Mononuclear cell (primary cell): ENCODE measurements around the gene MCAM. TPM values are rescaled to one million over a fixed set of nuclear protein-coding genes. Genes with fewer than 3 reads are reported as not detected.

Experiments used
- H3K27me3 ChIP-seq: 2 replicates; pipeline ENCODE4 v1.6.0; 2011; ENCODE audit warnings: low read length, control low read depth; ENCODE audit not compliant: insufficient read depth
- H3K4me1 ChIP-seq: 2 replicates; pipeline ENCODE4 v1.5.1; 2011; ENCODE audit warnings: mild to moderate bottlenecking, low read length, control low read depth; ENCODE audit not compliant: insufficient read depth
- H3K4me3 ChIP-seq: 2 replicates; pipeline ENCODE4 v1.5.1; 2011; ENCODE audit warnings: mild to moderate bottlenecking, low read length, moderate library complexity
- H3K9me3 ChIP-seq: 2 replicates; pipeline ENCODE4 v1.5.1; 2011; ENCODE audit warnings: low read depth, mild to moderate bottlenecking, control low read depth, low read length
- total RNA-seq: library from RNA; depleted of rRNA; stranded (reverse); fragments of >200 nt; gene quantifications from one replicate; pipeline ENCODE4 v1.2.3, GENCODE V29; 2012

Gene MCAM, protein sequence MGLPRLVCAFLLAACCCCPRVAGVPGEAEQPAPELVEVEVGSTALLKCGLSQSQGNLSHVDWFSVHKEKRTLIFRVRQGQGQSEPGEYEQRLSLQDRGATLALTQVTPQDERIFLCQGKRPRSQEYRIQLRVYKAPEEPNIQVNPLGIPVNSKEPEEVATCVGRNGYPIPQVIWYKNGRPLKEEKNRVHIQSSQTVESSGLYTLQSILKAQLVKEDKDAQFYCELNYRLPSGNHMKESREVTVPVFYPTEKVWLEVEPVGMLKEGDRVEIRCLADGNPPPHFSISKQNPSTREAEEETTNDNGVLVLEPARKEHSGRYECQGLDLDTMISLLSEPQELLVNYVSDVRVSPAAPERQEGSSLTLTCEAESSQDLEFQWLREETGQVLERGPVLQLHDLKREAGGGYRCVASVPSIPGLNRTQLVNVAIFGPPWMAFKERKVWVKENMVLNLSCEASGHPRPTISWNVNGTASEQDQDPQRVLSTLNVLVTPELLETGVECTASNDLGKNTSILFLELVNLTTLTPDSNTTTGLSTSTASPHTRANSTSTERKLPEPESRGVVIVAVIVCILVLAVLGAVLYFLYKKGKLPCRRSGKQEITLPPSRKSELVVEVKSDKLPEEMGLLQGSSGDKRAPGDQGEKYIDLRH
- 2.6 TPM for total RNA-seq

DNA sequence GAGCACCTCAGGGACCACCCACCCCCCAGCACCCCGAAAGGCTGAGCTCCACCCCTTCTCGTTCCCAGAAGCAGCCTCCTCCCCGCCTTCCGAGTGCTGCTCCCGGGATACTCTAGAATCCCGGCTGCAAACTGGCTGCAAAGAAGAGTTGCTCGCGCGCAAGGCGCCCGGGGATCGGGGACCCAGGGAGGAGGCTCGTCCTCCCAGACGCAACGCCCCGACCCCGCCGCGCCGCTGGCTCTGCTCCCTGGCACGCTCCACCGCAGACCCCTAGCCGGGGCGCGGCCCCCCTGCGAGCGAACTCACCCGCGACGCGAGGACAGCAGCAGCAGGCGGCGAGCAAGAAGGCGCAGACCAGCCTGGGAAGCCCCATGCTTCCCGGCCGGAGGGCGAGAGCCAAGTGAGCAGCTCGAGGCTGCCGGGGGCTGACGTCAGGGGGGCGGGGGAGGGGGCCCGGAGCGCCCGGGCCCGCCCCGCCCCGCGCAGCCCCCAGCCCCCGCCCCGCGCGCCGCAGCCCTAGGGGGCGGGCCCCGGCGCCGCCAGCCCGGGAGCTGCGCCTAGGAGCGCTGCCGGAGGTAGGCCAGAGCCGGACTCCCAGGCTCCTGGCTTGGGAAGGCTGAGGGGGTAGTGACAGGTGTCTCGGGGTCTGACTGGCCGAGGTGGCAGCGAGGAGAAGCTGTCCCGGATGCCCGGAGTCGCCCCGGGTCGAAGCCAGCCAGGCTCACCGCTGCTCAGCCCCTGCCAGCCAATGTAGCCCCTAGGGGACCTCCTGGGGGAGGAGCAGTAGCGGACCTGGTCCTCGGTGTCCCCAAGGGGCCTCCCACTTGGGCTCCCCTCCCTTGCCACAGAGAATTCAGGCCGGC lies at the start of gene MCAM:
Gene MCAM (minus strand): TSS at position 402 of the 863 bp plus-strand sequence. CDS start 29 bp downstream, at position 373.
- H3K9me3 ChIP-seq, result no peaks in the 10 kb centered on the region
- H3K4me3 ChIP-seq, result no peak within 1 kb of the TSS
- peaks cover 39% of the 10 kb centered on the region for H3K4me1 ChIP-seq
- peaks cover 46% of the 10 kb centered on the region for H3K27me3 ChIP-seq

DNA sequence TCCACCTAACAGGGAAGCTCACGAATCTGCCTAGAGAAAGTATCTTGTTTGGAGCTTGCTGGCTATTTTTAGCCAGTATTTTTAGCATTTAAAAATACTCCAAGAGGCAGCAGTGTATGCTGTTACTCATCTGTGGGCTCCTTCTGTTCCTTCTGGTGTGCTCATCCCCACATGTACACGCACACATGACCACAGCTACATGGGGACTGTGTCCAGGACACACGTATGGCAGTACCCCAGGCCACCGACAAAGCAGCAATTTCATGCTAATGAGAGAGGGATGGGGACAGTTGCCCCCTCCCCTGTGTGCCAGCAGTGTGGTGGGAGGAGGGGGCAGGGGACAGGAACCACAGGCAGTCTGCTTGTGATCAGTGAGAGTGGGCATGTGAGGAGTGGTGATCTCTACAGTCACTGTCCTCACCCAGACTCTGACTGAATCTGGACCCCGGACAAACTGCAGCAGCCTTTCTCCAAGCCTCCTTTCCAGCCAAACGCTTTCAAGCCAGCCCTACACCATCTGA lies 48.2 kb upstream of the MCAM start:
- peaks cover 30% of the 10 kb centered on the region for H3K27me3 ChIP-seq
- no peak overlapping the region for H3K4me3 ChIP-seq
- H3K9me3 ChIP-seq, result no peaks in the 10 kb centered on the region
- H3K4me1 ChIP-seq, result peaks cover 10% of the 10 kb centered on the region

DNA sequence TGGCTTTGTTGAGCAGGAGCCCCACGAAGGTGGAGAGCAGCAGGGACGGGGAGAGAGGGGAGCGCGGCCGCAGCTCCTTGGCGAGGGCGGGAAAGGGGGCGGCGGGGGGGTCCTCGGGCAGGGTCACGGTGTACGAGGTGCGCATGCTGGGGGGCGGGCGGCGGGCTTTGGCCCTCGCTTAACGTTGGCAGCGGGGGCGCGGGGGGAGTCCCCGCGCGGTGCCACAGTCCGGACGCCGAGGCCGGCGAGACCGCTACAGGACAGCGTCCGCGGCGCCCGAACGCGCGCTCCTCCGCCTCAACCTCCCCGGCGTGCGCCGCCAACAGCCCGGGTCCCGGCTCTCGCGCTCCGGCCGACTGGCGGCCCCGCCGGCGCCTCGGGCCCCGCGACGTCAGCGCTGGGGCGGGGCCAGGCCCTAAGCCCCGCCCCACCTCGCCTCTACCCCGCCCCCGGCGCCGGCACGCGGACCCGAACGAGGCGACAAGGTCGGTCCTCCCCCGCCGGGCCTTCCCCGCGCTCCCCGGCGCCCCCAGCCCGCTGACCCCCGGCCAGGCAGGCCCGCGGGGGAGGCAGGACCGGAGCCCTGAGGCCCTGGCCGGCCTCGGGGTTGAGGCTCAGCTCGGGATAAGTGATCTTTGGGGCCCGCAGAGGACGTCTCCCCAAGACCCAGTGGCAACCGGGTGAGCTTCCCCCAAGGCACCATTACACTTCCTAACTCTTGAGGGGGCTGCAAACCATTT lies 47.1 kb upstream of the MCAM start:
- H3K4me1 ChIP-seq, result peaks cover 14% of the 10 kb centered on the region
- no peaks in the 10 kb centered on the region for H3K9me3 ChIP-seq
- peaks cover 30% of the 10 kb centered on the region for H3K27me3 ChIP-seq
- H3K4me3 ChIP-seq, result peak overlapping the region; percentile 15

DNA sequence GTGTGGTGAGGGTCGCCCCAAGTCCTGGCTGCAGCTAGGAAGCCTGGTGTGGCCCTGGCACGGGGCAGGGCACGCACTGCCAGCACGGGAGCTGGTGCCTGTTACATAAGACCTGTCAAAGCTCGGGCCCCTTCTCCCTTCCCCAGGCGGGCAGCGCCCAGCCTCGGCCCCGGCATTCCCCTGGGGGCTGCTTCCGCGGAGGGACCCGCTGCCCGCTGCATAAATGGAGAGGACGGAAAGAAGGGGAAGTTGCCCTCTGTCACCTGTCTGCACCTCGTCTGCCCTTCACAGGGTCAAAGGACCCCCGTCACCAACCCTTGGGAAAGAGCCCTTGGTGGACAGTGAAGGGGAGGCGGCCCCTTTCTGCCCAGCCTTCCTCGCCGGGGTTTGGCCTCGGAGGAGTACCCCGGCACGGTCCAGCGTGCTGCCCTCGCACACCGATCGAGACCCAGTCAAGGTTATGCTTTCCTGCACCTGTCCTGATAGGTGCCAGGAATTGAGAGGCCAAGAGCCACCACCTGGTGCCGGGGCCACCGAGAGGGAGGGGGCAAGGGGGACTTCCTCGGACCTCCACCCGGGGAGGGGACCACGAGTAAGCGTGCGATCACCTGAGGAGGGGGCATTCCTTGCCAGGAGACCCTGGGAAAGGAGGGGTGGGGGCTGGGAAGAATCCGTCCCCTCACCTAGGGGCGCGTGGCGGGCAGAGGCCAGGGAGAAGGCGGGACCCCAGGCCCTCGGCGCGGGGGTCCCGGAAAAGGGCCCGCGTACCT lies 46.3 kb upstream of the MCAM start:
- H3K4me3 ChIP-seq, result no peak overlapping the region
- H3K27me3 ChIP-seq, result peaks cover 30% of the 10 kb centered on the region
- H3K9me3 ChIP-seq, result no peaks in the 10 kb centered on the region
- peaks cover 14% of the 10 kb centered on the region for H3K4me1 ChIP-seq

DNA sequence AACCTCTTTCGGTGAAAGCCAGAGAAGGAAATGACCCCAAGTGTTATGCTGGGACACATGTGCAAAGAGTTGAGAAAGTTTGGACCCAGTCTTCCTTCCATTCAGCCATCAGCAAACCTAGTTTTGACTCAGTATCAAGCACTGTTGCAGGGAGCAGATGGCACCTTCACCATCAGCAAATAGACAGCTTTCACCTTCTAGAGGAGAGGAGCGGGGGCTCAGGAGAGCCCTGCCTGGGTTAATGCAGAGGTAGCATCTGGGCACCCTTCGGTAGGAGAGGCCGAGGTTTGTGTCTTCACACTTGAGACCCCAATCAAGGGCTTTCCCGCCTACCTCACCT lies 45.8 kb upstream of the MCAM start:
- H3K9me3 ChIP-seq, result no peaks in the 10 kb centered on the region
- peaks cover 14% of the 10 kb centered on the region for H3K4me1 ChIP-seq
- H3K4me3 ChIP-seq, result no peak overlapping the region
- H3K27me3 ChIP-seq, result peaks cover 30% of the 10 kb centered on the region

DNA sequence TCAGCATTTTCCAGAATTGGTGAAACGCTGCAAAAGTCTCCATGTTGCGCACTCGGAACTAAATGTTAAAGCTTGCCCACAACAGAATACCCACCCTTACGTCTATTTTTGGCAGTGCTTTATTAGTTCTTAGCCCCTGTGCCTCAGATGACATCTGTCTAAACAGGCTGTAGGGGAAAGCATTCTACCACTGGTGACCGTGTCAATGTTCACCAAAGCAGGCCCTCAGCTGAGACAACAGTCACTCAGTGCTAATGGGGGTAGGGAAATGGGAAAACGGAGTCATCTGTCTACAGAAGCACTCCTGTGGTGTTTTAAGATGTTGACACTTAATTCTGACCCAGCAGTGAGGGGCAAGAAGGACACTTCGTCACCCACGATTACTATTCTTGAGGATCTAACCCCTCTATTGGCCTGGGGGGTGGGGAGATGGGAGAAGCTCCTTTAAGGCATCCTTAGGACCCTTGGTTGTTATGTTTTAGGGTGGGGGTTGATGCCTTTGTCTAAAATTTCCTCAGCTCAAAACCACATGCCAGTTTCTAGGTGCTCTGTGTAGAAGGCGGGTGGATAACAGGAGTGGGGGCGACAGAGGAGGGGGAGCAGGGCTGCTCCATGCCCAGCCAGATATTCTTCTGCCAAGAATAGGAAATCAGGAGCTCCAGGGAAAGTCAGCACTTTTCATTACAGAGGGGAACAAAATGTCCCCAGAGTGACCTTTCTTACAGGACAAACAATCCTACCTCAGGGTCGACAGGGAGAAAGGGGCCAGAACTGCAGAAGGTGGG lies 45.2 kb upstream of the MCAM start:
- no peaks in the 10 kb centered on the region for H3K9me3 ChIP-seq
- H3K4me3 ChIP-seq, result no peak overlapping the region
- H3K4me1 ChIP-seq, result peaks cover 14% of the 10 kb centered on the region
- peaks cover 30% of the 10 kb centered on the region for H3K27me3 ChIP-seq

DNA sequence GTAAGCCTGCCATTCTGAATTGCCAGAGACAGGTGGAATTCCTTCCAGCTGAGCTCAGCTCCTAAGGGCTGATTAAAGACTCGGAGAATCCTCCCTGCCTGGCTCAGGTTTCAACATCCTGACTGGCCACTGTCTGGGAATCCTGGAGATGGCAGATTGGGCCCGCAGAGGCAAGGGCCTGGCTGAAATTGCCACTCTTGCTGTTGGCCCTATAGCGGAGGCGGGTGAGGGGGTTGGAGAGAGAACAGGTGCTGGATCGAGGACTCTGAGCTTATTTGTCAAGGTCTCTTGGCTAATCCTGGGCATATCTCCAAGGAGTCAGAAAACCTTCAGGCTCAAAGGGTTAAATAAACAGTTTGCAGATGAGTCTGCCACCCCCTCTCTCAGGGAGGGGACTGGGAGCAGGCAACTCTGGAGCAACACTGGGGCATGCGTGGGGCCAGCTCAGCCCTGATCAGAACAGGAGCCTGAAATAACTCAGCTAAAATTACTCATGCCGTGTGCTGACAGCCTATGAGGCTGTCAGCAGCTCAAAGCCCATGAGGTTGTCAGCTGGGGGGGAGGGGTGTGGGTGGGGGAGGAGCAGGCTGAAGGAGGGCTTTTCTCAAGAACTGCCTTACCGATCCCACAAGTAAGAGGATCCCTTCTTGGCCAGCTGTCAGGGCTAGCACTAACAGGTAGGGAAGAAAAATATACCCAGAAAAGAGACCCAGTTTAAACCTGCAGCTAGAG lies 44.3 kb upstream of the MCAM start:
- peaks cover 30% of the 10 kb centered on the region for H3K27me3 ChIP-seq
- H3K9me3 ChIP-seq, result no peaks in the 10 kb centered on the region
- H3K4me3 ChIP-seq, result no peak overlapping the region
- H3K4me1 ChIP-seq, result peaks cover 17% of the 10 kb centered on the region

DNA sequence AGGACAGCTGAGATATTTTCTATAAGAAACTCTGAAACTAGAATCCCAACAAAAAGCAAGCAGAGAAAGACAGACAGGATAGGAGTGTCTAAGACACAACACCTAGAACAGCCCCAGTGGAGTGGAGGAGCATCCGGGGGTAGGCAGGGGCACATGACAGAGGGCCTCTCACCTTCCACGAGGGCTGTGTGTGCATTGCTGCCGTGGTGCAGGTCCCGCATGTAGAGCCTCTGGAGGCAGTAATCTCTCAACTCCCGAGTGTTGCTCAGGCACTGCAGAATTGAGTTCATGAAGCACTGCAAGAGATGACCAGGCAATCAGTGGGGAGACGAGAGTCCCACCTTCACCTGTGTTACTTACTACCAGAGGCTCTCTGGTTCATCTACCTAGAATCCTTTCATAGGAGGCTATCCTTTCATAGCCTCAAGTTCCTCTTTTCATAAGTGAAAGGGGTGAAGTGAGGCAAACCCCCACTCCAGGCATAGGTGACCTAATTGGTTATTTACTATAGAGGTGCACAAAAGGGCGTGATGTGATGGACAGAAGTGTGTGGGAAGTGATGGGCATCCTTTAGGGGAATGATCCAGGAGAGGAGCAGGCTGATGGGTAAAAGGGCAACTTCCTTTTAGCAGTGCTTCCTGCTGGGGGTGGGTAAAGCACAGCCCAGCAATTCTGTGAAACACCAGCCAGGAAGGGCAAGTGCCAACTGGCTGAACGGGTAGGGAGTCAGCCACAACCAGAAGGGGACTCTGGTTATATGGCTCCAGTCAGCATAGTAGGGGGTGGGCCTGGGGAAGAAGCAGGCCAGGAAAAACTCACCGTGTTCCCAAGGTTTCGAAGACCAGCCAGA lies 42.7 kb upstream of the MCAM start:
- Histone ChIP-seq H3K27me3 (peaks cover 23% of the 10 kb centered on the region), H3K9me3 (no peaks in the 10 kb centered on the region), H3K4me1 (peaks cover 21% of the 10 kb centered on the region), H3K4me3 (no peak overlapping the region)

DNA sequence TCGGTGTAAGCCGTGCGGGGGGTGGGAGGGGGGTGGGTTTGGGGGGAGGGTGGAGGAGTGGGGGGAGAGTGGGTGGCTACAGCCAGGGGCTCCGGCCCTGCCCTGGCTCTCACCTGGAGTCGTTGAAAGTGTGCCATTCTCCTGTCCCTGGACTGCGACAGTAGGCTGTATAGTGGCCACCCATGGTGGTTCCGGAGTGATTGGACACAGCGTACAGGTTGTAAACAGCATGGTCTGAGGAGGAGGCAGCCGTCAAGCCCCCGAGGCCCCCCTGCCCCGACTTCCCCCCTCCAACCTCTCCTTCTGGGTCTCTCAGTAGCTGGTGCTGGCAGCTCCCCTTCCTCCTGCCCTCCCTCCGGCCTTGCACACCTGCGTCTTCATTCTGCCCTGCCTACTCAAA lies 40.1 kb upstream of the MCAM start:
- Histone ChIP-seq H3K4me3 (no peak overlapping the region), H3K27me3 (peaks cover 15% of the 10 kb centered on the region), H3K4me1 (peaks cover 11% of the 10 kb centered on the region), H3K9me3 (no peaks in the 10 kb centered on the region)

DNA sequence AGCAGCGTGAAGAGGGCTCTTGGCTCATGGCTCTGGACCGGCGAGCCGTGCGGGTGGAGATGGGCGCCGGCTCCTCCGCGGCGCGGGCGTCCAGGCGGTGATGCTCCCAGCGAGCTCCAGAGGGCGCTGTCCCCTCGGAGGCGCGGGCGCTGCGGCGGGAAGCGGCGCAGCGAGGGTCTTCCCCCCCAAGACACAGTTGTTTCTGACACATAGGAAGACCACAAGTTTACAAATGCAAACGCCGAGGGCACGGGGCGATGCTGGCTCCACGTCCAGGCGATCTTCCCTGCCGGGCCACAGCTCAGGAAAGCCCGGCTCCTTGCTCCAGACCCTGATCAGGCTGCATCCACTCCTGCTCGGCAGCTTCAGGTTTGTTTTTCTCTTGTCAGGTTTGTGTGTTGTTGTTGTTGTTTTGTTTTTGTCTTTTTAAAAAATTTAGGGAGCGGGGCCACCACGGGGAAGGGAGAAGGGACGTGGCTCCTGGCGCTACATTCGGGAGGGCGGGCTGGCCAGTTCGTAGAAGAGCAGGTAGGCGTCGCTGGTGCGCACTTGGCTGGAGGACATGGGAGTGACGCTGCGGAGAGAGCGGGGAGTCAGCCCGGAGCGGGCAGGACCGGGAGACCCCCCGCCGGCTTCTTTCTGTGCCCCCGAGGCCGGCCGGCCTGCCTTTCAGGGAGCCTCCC lies 39.6 kb upstream of the MCAM start:
- Histone ChIP-seq H3K4me1 (peaks cover 11% of the 10 kb centered on the region), H3K9me3 (no peaks in the 10 kb centered on the region), H3K4me3 (peak overlapping the region; percentile 44), H3K27me3 (peaks cover 18% of the 10 kb centered on the region)

DNA sequence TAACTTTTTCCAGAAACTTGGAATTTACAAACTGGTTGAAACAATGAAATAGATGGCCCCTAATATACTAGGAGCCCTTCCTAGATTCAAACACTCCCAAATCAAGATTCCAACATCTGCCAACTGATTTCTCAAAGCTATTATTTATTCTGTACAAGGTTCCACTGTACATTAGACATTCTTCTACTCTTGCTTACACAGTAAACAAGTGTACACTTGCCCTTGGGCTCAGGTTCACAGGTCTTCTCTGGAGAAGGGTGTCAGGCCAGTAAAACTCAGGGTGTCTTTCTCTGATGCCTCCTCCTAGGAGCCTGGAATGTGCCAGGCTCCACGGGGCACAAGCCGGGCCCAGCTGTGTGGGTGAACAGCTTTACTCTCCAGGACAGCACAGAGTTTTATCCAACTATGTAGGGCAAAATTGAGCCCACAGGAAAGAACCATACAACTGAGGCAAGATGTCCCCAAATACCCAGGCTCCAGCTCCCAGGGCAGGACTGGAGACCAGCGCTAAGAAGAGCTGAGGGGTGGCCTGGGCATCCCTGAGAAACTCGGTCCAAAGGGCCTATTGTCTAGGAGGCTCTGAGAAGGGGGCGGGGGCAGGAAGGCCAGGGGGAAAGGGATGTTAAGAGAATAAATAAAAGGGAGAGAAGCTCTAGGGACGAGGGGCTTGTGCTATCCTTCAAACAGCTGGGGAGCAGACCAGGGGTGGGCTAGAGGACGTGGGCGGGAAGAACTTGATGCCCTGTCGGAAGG lies 38.3 kb upstream of the MCAM start:
- peaks cover 18% of the 10 kb centered on the region for H3K27me3 ChIP-seq
- H3K4me3 ChIP-seq, result no peak overlapping the region
- H3K4me1 ChIP-seq, result peaks cover 11% of the 10 kb centered on the region
- no peaks in the 10 kb centered on the region for H3K9me3 ChIP-seq
